GM19395 (cell line): Measurements from ENCODE around the gene CD1B.
A peak's percentile ranks its signal among the peaks of the same experiment; 100 is the strongest.
"Not testable (repeated sequence)": the region's sequence is repeated elsewhere in the genome, so short reads cannot be mapped to it uniquely, and the experiment has no call there.

Experiments
- ATAC-seq: cut with Tn5 transposase; IDR thresholded peaks from one replicate; pipeline ENCODE4 v1.9.1; 2021; ENCODE audit warnings: mild to moderate bottlenecking, moderate library complexity; ENCODE audit not compliant: unreplicated experiment

CD1B gene

DNA sequence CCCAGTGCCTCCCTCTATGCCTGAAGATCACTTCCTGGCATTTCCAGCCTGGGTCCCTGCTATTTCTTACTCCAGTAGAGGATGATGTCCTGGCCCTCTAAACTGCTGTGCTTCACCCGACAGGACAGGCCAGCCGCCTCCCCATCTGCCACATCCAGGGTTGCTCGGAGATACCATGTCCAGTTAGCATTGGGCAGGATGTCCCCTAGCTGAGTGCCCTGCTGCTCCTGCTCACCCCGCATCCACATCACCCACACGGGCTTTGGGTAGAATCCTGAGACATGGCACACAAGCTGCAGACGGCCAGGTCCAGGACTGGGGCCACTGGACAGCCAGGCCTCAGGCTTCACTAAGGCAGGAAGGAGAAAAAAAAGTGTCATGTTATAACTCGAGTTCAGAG, 2.0 kb downstream of the CD1B start:
- no peak for ATAC-seq

DNA sequence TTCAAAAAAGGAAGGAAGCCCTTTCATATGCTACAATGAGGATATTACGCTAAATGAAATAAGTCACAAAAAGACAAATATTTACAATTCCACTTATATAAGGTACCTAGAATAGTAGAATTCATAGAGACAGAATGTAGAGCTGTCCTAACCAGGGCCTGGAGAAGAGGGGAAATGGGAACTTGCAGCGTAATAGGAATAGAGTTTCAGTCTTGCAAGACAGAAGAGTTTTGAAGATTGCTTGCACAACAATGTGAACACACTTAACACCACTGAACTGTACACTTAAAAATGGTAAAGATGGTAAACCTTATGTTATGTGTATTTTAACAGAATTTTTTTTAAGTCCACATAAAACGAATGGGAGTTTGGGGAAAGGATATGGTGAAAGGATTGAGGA, 2.9 kb downstream of the CD1B start:
- no peak for ATAC-seq

GRCh38 chr1:158327481-158327880, 3.9 kb downstream of the CD1B start:
- no peak for ATAC-seq

- ATAC-seq = no peak
Observed at GRCh38 chr1:158324395-158324794, 6.9 kb downstream of the CD1B start.

- no peak for ATAC-seq
Observed at GRCh38 chr1:158323866-158324265, 7.5 kb downstream of the CD1B start.

- peak; percentile 46 for ATAC-seq
Observed at GRCh38 chr1:158311066-158311465, 20.3 kb downstream of the CD1B start.

GRCh38 chr1:158310623-158311022, 20.7 kb downstream of the CD1B start:
- ATAC-seq = peak; percentile 81

GRCh38 chr1:158295791-158296190, 35.5 kb downstream of the CD1B start:
- no peak for ATAC-seq

- no peak for ATAC-seq
Observed at GRCh38 chr1:158290321-158290844, 40.9 kb downstream of the CD1B start.

GRCh38 chr1:158289811-158290210, 41.5 kb downstream of the CD1B start, which contains the start of gene CD1C:
CD1C (plus strand) TSS chr1:158289923; CDS start chr1:158290065, 142 bp downstream.
- ATAC-seq = peak; percentile 13

GRCh38 chr1:158286941-158287346, 44.4 kb downstream of the CD1B start:
- peak; percentile 22 for ATAC-seq

DNA sequence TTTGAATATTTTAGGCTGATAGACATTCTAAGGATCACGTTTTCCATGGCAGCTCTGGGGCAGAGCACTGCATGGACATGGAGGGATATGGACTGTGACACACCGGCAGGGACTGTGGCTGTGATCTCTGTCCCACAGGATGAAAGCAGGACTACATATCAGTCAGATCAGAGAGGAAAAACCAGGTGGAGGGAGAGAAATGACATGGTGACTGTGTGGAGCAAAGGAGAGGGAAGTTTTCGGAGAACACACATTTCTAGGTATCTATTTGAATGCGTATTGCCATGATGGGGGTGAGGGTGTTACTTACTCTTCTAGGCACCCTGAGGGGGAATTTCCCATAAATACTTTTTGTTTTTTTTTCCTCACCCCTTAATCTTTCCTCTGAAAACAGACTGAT, 44.8 kb downstream of the CD1B start:
- ATAC-seq = no peak

GRCh38 chr1:158285756-158286241, 45.5 kb downstream of the CD1B start:
- peak; percentile 75 for ATAC-seq

DNA sequence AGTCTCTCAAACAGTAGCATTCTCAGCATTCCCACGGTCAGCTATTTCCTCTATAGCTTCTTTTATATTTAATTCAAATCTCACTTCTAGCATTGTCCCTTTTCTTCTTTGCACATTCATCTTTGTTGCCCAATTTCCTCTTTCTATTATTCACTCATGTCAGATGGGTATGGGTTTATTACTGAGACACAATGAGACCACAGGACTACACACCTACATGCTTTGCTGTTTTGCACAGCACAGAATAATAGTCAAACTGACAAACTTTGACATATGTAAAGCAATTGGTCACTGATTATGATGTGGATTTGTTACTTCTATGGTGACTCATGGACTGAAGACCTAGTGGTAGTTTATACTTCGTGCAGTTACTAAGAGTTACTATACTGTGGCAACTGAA, 47.4 kb downstream of the CD1B start:
- peak; percentile 34 for ATAC-seq

DNA sequence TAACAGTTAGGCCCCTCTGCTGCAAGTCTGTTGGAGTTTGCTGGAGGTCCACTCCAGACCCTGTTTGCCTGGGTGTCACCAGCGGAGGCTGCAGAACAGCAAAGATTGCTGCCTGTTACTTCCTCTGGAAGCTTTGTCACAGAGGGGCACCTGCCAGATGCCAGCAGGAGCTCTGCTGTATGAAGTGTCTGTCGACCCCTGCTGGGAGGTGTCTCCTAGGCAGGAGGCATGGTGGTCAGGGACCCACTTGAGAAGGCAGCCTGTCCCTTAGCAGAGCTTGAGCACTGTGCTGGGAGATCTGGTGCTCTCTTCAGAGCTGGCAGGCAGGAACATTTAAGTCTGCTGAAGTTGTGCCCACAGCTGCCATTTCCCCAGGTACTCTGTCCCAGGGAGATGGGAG, 48.9 kb downstream of the CD1B start:
- not testable (repeated sequence) for ATAC-seq
